T47D (cell line): ENCODE results near the gene KRTAP5-9.
"Not testable (repeated sequence)": the region's sequence is repeated elsewhere in the genome, so short reads cannot be mapped to it uniquely, and the experiment has no call there.

Experiments
- DNase-seq, 2 experiments: peaks; one replicate each; pipeline versions ENCODE4 v3.0.0 to v3.0.0-alpha.2; 2011 to 2012; ENCODE audit warnings: low read depth in 1 of 2, low spot score in 1 of 2
- JUND ChIP-seq: IDR thresholded peaks from 2 replicates; pipeline ENCODE4 v1.6.1; 2012; ENCODE audit warnings: low read depth
- in situ Hi-C: cut with HindIII; loops from 2 replicates; pipeline ENCODE4 v1.10.0; 2016; ENCODE audit warnings: low sequenced_read_pairs, low pct_unique_long_range_greater_than_20kb

KRTAP5-9 gene

DNA sequence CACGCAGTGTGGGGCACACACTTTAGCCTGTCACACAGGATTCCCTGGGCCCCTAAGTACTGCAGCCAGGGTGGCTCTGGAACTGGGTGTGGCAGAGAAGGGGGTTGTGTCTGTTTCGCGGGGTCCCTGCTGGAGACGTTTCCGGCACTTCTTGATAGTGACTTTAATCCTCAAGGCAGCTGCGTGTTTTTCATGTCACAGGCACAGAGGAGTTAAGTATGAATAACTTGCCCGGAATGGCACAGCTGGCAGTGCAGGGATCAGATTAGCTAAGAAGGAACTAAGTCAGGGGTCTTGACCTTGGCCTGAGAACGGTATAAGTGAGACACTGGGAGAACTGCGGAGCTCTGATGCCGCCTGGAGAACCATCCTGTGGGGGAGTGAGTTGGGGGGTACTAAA is 28.7 kb upstream of the KRTAP5-9 start:
- in situ Hi-C loops: no loop called here
- DNase-seq: no peak
- no peak for TF ChIP-seq JUND

DNA sequence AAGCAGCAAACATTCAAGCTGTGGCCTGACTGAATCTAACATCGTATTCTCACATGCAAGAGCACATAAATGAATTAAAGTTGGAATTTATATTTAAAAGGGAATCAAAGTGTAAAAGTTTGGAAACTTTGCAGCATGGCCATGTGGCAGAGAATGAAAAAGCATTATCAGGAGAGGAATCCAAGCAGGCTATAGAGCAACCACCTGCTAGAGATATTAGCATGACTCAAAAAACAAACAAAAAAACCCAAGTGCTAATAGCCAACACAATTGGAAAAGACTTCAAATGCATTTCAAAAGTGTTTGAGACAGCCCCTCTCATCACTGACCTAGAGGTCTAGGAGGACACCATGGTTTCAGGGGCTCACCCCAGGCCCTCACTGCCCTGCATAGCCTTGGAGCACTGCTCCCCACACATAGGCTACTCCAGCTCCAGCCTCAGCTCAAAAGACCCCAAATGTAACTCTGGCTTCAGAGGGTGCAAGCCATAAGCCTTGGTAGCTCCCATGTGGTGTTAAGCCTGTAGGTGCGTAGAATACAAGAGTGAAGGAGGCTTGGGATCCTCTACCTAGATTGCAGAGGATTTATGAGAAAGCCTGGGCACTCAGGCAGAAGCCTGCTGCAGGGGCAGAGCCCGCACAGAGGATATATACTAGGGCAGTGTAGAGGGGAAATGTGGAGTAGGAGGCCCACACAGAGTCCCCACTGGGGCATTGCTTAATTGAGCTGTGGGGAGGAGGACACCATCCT is 22.9 kb upstream of the KRTAP5-9 start:
- no peak for TF ChIP-seq JUND
- no peak for DNase-seq
- in situ Hi-C loops: no loop called here

DNA sequence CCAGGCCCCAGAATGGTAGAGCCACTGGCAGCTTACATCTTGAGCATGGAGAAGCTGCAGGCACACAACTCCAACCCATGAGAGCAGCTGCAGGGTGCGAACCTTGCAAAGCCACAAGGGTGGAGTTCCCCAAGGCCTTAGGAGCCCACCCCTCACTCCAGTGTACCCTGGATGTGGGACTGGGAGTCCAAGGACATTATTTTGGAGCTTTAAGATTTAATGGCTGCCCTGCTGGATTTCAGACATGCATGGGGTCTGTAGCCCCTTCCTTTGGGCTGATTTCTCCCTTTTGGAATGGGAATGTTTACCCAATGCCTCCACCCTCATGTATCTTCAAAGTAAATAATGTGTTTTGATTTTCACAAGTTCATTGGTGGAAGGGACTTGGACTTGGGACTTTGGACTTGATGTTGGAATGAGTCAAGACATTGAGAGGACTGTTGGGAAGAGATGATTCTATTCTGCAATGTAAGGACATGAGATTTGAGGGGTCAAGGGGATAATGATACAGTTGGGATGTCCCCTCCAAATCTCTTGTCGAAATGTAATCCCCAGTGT is 22.2 kb upstream of the KRTAP5-9 start:
- TF ChIP-seq JUND: no peak
- no peak for DNase-seq
- in situ Hi-C loops: no loop called here

DNA sequence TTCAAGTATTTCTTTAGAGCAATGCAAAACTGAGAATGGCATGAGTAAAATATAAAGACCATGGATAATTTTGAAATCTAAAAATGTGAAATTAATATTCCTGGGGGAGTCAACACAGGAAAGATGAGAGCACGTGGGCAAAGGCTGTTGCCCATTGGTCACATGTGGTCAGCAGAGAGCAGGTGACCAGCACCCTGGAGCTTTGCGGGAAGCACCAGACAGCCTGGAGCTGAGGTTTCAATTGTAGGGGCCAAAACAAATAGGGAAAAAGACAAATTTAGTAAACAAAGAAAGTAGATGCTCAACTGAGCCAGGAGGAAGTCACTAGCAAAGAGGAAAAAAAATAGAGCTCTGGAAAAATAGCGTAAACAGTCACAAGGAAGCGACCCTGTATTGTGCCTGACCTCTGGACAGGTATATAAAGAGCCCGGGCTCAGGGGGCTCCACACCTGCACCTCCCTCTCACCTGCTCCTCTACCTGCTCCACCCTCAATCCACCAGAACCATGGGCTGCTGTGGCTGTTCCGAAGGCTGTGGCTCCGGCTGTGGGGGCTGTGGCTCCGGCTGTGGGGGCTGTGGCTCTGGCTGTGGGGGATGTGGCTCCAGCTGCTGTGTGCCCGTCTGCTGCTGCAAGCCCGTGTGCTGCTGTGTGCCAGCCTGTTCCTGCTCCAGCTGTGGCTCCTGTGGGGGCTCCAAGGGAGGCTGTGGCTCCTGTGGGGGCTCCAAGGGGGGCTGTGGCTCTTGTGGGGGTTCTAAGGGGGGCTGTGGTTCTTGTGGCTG is 21.2 kb upstream of the KRTAP5-9 start, which contains the start of gene KRTAP5-7:
KRTAP5-7 (plus strand) TSS at position 472 of the 780 bp plus-strand sequence; CDS start at position 506, 34 bp downstream.
- DNase-seq: peak in 1 of 2 experiments; percentile 39
- in situ Hi-C loops: not testable (repeated sequence)

DNA sequence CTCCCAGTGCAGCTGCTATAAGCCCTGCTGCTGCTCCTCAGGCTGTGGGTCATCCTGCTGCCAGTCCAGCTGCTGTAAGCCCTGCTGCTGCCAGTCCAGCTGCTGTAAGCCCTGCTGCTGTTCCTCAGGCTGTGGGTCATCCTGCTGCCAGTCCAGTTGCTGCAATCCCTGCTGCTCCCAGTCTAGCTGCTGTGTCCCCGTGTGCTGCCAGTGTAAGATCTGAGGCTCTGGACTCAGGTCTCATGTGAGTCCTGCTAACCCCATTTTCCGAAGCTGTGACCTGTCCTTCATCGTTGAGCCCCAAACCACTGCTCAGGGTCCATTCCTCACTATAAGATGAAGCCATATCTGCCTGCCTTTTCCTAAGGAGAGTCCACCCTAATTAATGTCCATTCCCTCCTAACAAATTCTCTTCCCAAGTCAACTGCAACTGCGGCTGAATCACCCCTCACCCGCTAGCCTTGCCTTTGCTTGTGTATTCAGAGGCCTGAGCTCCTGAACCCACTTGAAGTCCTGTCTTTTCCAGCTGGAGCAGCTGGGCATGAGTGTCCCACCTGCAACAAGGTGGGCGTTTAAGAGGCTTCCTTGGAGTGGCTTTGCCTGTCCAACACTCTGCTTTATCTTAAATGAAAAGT is 20.5 kb upstream of the KRTAP5-9 start:
- in situ Hi-C loops: no loop called here
- no peak for DNase-seq
- no peak for TF ChIP-seq JUND

DNA sequence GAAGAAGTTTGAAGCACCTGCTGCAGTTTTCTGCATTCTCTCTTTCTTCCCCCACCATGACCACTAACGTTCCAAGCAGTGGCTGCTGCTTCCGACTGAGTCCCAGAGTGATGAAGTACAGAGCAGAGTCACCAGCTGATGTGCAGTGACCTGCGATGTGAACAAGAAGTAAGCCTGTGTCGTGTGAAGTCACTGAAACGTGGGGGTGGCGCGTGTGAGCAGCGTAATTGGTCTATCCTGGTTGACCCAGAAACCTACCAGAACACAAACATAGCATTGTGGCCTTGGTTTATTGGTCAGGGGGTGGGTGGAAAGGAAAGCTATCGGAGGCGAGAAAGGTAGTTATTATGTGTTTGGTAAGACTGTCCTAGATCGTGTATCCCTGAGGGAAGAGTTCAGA is 17.6 kb upstream of the KRTAP5-9 start:
- in situ Hi-C loops: no loop called here

DNA sequence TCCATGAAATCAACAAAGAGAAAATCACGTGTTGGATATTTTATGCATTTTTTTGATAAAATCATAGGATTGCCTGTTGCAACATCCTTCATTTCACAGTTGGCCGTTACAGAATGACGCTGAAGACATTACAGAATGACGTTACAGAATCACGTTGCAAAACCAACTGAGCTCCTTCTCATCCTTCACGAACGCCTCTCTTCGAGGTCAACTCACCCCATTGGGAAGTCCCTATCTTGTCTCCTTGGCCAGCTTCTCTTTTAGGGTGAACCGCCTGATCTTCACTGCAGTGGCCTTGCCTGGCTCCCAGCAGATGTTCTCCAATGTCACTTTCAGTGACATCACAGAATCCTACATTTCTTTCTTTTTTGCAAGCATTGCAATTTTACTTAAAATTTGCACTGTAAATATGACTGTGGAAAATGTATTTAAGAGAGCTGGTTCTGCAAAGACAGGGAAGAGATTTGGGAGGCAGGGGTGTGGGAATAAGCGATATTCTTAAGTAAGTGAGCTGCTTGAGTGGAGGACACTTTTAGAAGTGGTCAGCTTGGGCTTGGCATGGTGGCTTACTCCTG is 16.1 kb upstream of the KRTAP5-9 start:
- no peak for TF ChIP-seq JUND
- DNase-seq: no peak
- in situ Hi-C loops: no loop called here

More for the DNA sequence above, 17.6 kb upstream of the KRTAP5-9 start:
- TF ChIP-seq JUND: no peak
- no peak for DNase-seq

DNA sequence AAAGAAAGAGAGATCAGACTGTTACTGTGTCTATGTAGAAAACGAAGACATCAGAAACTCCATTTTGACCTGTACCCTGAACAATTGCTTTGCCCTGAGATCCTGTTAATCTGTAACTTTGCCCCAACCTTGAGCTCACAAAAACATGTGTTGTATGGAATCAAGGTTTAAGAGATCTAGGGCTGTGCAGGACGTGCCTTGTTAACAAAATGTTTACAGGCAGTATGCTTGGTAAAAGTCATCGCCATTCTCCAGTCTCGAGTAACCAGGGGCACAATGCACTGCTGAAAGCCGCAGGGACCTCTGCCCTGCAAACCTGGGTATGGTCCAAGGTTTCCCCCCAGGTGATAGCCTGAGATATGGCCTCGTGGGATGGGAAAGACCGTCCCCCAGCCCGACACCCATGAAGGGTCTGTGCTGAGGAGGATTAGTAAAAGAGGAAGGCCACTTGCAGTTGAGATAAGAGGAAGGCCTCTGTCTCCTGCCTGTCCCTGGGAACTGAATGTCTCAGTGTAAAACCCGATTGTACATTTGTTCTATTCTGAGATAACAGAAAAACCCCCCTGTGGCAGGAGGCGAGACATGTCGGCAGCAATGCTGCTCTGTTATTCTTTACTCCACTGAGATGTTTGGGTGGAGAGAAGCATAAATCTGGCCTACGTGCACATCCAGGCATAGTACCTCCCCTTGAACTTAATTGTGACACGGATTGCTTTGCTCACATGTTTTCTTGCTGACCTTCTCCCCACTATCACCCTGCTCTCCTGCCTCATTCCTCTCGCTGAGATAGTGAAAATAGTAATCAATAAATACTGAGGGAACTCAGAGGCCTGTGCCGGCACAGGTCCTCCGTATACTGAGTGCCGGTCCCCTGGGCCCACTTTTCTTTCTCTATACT is 13.3 kb upstream of the KRTAP5-9 start:
- DNase-seq, in situ Hi-C loops: not testable (repeated sequence)

DNA sequence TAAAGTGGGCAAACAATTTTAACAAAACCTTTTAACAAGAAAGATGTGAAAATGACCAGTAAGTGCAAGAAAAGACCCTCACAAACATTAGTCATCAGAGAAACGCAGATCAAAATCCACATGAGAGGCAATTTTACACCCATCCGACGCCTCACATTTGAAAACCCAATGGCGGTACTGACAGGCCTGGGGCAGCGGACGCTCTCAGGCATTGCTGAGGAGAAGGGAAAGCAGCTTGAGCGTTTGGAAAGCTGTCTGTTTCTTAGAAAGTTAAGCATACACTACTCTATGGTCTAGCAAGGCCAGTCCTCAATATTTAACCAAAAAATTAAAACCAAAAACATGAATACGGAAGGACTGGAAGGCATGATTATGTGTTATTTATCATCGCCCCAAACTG is 12.4 kb upstream of the KRTAP5-9 start:
- in situ Hi-C loops: no loop called here
- no peak for DNase-seq
- TF ChIP-seq JUND: no peak

DNA sequence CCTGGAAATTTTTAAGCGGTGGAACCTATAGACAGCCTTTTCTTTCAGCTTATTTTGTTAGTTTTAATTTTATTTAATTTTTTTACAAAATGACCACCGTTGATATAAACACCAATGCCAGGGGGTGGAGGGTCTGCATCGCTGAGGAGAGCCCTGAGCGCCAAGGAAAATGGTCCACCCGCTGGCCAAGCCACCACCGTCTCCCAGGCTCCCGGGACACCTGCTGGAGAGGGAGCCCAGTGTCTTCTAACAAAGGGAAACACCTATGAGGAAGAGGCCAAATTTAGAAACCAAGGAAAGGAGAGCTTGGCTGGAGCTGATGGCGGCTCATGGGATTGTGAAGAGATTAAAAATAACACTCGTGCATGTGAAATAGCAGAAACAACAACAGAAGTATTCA is 10.7 kb upstream of the KRTAP5-9 start:
- in situ Hi-C loops: no loop called here
- DNase-seq: no peak
- no peak for TF ChIP-seq JUND

DNA sequence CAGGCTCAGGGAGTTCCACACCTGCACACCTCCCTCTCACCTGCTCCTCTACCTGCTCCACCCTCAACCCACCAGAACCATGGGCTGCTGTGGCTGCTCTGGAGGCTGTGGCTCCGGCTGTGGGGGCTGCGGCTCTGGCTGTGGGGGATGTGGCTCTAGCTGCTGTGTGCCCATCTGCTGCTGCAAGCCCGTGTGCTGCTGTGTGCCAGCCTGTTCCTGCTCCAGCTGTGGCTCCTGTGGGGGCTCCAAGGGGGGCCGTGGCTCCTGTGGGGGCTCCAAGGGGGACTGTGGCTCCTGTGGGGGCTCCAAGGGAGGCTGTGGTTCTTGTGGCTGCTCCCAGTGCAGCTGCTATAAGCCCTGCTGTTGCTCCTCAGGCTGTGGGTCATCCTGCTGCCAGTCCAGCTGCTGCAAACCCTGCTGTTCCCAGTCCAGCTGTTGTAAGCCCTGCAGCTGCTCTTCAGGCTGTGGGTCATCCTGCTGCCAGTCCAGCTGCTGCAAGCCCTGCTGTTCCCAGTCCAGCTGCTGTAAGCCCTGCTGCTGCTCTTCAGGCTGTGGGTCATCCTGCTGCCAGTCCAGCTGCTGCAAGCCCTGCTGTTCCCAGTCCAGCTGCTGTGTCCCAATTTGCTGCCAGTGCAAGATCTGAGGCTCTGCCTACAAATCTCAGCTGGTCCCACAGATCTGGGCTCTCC is 10.1 kb upstream of the KRTAP5-9 start, which contains the start of gene KRTAP5-8:
KRTAP5-8 (plus strand) TSS at position 49 of the 689 bp plus-strand sequence; CDS start at position 80, 31 bp downstream.
- in situ Hi-C loops, DNase-seq: not testable (repeated sequence)
